Stimulated activated CD8-positive, alpha-beta memory T cell treated with anti-CD3 and anti-CD28 coated beads, Interleukin-15, amount 100 ng/mL, for 1 hour (primary cell): ENCODE data around the gene DPP7.

Source experiments
- DNase-seq: peaks from one replicate; pipeline ENCODE4 v3.0.0-alpha.2; 2020; ENCODE audit warnings: low read depth

DPP7 gene

DNA sequence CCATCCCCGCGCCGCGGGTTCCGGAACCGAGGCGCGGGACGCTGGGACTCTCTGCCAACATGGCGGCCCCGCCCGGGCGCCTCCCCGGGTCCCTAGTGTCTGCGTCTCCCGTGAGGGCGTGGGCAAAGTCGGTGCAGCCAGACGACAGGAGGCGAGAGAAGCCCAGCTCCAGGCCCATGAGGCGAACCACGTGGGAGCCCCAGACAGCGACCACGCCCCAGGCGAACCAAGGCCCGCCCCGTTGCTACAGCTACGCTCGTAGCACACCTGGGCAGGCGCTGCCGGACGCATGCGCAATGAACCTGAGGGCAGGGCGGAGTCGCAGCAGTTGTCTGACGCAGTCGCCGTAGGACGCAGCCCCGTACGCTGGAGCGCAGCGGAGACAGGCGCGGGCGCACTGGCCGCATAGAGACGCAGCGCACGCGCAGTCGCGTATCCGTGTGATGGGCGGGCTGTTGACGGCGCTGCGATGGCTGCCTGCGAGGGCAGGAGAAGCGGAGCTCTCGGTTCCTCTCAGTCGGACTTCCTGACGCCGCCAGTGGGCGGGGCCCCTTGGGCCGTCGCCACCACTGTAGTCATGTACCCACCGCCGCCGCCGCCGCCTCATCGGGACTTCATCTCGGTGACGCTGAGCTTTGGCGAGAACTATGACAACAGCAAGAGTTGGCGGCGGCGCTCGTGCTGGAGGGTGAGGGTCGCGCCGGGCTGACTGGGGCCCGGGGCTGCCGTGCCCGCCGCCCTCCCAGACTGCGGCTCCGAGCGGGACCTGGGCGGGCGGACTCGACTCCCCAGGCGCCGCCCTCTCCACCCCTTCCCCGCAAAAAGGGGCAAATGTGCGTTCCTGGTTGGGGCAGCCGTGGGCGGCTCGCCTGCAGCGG lies 27.8 kb downstream of the DPP7 start, which contains the start of gene MAN1B1:
TSS of gene MAN1B1 (plus strand) at position 455 of the 878 bp plus-strand sequence. CDS start at position 470, 15 bp downstream.
- DNase-seq, result peak; percentile 96

DNA sequence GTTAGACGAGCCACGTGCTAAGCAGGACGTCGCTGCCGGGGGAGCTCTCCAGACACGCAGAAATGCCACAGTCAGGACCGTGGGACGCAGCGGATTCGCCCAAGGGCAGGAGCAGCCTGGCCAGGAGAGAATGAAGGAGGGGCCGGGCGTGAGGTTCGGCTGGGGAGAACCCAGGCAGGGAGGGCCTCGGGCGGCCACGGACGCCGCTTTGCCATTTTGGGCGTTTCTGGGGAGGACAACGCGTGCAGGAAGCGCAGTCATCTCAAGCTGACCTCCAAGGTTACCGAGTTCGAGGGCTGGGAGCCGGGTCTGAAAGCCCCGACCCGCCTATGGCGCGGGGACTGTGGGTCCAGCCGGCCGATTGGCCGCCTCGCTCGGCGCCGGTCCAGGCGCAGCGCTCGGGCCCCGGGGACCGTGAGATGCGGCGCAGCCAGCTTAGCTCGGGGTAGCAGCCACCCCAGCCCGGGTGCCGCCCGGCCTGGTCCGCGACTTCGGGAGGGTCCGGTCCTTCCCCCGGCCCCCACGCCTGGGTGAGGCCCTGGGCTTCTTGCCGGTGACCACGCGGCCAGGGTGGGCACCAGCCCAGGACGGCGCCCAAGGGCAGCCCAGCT lies 28.5 kb downstream of the DPP7 start:
- no peak for DNase-seq

DNA sequence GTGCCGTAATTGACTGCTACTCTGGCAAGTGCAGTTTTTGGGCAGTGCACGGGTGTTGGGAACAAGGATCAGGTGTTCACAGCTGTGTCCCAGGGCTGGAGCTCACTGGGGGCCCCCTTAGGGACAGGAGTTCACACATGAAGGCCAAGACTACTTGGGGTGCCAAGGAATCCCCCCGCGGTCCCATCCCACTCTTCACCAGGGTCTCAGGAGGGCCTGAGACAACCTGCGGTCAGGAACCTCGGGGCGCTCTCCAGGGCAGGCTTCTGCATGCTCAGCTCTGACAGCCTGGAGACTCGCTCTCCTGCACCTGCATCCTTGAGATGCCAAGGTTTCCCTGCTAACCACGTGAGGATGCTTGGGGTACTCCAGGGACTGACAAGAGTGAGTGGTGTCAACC lies 30.0 kb downstream of the DPP7 start:
- no peak for DNase-seq

DNA sequence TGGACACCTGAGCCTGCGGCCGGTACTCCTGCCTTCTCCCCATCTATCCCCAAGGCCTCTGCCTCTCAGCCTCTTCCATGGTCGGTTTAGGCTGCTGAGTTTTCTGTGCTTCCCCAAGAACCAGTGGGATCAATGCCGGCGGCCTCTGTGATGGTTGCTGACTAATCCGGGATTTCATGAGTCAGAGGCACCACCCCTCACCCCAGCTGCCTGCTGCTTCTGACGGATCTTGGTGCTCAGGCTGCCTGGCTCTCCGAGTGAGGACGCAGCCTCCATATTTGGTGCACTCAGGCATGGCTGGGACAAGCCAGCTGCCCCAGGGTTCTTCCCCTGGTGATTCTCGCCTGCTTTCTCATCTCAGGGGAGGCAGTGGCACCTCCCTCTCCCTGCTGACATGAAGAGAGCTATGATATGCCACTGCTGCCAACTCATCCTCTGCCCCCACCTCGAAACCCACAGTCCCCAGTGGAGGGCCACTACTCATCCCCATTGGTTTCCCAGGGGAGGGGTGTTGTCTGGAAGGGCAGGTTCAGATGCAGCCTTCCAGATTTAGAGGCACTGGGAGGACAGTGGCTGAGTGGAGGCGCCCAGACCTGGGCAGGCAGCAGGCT lies 31.0 kb downstream of the DPP7 start:
- DNase-seq, result no peak

DNA sequence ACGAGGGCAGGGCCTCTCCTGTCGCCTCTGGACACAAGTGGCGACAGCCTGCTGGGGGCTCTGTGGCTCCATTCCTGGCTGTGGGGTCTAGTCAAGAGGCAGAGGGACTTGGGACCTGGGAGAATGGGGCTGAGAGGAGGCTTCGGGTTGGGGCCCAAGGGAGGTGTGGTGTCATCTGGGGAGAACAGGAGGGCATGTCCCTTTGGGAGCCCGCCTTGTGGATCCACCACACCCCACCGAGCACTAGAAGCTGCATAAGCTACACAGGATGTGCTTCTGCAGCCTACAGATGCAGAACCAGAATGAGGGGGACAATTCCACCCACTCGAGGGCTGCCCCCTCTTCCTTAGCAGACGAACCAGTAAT lies 31.6 kb downstream of the DPP7 start:
- DNase-seq, result no peak

DNA sequence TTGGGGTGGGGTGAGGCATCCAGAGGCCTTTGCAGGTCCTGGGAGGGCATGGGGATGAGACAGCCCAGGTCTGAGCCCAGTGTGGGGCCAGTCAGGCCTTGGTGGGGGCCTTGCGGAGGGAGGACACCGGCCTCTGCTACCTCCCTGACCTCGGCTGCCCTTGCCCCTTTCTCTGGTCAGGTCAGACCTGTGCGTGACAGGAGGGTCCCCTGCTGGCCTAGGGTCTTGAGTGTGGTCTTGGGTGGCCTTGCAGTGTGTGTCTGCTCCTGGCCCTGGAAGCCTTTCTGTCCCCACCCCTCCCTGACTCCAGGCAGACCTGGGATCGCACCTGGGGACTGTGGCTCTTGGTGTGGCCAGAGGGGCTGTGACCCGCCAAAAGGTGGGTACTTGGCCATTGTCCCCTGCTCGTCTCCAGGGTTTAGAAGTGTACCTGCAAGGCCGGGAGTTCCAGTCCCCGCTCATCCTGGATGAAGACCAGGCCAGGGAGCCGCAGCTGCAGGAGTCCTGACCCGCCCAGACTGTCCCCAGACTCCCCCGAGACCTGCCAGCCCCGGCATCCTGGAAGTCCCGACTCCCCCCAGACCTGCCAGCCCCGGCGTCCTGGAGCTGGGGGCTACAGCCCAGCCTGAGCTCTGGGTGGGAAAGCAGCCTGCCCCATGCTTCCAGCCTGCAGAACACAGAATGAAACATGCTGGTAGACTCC lies 32.2 kb downstream of the DPP7 start:
- no peak for DNase-seq

DNA sequence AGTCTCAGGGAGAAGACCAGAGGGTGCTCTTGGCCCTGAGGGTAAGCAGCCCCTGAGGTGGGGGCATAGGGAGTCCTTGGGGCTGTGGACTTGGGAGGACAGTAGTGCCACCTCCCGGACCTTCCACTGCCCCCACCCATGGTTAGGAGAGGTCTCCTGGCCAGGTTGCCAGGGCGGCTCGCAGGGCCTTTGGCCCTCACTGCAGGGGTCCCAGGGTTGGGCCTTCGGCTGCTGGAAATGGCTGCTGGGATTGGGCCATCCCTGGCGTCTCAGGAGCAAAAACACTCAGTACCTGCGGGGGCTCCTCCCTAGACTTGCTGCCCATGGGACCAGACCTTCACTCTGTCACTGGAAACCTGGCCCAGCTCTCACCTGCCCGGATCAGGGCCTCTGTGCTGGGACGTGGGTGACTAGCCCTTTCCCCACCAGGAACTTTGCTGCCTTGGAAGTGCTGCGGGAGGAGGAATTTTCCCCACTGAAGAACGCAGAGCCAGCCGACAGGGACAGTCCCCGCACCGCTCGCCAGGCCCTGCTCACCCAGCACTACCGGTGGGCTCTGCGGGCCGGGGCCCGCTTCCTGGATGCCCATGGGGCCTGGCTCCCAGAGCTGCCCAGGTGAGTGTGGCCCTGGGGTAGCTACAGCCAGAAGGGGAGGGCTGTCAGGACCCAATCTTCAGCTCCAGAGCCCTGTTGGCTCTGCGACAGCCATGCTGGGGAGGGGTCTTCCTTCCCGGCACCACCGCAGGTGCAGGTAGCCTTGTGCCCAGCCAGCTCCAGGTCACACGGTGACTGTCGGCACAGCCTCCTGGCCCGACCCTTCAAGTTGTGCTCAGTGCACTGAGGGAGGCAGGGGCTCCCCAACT lies 34.0 kb downstream of the DPP7 start:
- DNase-seq, result no peak

DNA sequence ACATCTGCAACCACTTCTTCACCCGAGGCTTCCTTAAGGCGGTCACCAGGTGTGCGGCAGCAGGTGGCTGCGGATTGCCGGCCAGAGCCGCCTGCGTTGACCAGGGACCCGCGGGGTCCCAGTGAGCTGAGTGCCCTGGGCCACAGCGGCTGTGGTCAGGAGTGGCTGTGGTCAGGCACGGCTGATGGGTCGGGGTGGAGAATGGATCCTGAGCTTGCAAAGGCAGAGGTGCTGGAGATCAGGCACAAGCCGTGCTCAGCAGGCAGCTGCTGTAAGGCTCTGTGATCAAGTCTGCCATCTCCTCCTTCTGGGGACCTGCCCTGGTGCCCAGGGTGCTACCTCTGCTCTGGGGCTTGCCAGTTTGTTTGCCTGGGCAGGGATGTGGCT lies 35.1 kb downstream of the DPP7 start:
- no peak for DNase-seq

DNA sequence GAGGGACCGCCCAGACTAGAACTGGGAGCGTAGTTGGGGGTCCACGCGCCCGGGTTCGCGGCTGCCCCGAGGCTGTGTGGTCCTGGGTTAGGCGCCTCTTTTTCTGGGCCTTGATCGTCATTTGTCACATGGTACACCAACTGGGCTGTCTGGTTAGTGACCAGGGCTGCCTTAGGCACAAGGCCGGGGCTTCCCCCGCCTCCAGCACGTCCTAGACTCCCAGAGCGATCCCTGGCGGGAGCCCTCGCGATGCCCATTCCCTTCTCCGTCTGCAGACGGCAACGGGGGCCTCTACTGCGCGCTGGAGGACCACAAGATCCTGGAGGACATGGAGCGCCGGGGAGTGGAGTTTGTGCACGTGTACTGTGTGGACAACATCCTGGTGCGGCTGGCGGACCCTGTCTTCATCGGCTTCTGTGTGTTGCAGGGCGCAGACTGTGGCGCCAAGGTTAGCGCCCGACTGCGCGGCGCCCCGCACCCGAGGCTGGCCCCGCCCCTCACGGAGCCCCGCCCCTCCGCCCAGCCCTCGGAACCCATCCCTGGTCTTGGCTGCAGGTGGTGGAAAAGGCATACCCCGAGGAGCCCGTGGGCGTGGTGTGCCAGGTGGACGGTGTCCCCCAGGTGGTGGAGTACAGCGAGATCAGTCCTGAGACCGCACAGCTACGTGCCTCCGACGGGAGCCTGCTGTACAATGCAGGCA lies 35.7 kb downstream of the DPP7 start:
- no peak for DNase-seq

DNA sequence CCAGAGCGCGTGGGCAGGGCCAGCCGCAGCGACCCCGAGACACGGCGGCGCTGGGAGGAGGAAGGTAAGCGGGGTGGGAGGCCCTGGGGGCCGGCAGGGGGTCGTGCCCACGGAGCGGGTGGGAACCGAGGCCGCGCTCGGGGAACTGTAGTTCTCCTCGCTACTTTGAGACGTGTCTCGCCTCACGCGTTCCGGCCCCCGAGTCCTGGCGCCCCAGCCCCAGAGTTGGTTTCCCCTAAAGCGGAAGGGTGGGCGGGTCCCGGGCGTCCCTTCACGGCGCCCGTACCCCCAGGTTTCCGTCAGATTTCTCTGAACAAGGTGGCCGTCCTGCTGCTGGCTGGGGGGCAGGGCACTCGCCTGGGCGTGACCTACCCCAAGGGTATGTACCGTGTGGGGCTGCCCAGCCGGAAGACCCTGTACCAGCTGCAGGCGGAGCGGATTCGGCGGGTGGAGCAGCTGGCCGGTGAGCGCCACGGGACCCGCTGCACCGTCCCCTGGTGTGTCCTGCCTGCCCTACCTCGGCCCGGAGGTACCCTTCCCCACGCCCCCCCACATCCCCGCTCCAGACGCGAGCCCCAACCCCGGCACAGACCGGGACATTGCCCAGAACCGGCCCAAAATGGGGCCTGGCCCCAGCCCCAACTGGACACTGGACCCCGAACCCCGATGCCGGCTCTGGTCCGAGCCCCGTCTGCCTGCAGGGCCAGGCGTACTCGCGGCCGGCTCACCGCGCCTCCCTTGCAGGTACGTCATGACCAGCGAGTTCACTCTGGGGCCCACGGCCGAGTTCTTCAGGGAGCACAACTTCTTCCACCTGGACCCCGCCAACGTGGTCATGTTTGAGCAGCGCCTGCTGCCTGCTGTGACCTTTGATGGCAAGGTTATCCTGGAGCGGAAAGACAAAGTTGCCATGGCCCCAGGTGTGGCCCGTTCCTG lies 36.5 kb downstream of the DPP7 start:
- DNase-seq, result no peak

DNA sequence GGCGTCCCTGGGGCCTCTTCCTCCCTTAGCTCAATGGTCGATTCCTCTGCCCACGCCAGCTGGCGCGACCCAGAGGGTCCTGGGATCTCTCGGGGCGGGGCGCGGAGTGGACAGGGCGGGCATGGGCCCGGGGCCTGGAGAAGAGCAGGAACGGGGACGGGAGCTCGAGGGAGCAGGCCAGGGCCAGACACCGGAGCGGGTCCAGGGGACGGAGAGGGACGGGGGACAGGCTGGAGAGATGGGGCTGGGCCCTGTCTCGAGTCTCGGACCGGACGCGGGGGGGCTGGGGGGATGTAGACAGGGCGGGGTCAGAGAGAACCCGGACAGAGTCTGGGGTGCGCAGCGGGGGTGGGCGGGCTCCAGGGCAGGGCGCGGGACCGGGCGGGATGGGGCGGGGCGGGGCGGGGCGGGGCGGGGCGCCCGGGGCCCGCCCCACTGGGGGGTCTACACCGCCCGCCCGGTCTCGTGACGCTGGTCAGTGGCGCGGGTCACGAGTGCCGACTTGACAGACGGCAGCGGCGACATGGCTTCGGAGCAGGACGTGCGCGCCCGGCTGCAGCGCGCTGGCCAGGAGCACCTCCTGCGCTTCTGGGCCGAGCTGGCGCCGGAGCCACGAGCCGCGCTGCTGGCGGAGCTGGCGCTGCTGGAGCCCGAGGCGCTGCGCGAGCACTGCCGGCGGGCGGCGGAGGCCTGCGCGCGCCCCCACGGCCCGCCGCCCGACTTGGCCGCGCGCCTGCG lies 37.4 kb downstream of the DPP7 start, which contains the start of gene UAP1L1:
TSS of gene UAP1L1 (plus strand) at position 508 of the 738 bp plus-strand sequence. CDS start at position 524, 16 bp downstream.
- DNase-seq, result no peak

DNA sequence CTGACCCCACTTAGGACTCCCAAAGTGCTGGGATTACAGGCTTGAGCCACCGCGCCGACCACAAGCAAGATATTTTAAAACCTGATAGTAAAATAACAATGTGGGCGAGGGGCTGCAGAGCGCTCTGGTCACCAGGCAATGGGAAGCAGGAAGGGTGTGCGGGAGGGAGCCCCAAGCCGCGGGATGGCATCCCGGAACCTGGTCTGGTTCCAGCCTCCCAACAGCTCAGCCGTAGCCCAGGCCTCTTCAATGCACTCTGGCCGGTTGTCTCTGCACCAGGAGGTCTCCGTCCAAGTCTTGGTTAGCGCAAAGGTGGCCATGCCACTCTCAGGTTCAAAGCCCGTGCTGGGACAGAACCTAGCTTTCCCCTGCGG lies 37.9 kb downstream of the DPP7 start:
- no peak for DNase-seq

DNA sequence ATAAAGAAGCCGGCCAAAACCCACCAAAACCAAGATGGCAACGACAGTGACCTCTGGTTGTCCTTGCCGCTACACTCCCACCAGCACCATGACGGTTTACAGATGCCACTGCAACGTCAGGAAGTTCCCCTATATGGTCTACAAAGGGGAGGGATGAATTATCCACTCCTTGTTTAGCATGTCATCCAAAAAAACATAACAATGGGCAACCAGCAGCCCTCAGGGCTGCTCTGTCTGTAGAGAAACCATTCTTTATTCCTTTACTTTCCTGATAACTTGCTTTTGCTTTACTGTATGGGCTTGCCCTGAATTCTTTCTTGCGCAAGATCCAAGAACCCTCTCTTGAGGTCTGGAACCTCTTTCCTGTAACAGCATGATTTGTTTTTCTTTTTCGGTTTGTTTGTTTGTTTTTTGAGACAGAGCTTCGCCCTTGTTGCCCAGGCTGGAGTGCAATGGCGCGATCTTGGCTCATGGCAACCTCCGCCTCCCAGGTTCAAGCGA lies 39.2 kb downstream of the DPP7 start:
- DNase-seq, result no peak

DNA sequence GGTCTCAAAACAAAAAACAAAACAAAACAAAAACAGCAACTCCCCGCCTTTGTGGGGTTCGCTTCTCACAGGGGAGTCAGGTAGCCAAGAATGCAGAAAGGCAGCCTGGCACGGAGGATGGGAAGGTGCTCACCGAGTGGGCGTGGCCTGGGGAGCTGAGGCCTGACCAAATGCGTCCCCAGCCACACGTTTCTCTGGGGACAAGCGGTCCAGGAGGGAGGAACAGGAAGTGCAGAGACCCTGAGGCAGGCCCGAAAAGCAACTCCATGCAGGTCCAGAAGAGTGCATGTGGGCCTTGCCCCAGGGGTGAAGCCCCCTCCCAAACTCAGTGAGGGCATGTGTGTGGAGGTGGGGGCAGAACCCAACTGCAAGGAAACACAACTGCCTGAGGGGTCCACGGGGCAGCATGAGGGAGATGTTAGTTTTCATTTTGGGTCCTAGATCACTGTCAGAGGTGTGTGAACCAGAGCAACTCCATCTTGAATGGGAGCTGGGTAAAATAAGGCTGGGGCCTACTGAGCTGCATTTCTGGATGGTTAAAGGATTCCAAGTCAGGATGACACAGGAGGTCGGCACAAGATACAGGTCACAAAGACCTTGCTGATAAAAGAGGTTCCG lies 39.8 kb downstream of the DPP7 start:
- no peak for DNase-seq

DNA sequence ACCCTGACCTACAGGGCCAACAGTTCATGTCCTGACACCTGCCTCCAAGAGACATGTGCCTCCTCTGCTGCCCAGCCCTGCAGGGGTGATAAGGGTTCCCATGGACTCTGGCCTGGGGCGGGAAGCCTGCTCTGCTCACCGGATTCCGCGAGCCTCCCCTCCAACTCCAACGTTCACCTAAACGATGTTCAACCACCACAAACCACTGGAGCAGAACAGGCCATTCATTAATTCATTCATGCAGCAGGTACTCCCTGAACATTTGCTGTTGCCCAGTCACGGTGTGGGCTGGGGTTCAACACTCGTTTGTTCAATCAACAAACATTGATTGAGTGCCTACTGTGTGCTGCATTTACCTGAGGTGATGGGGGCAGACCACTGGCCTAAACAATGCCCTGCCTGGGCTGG lies 40.5 kb downstream of the DPP7 start:
- no peak for DNase-seq

DNA sequence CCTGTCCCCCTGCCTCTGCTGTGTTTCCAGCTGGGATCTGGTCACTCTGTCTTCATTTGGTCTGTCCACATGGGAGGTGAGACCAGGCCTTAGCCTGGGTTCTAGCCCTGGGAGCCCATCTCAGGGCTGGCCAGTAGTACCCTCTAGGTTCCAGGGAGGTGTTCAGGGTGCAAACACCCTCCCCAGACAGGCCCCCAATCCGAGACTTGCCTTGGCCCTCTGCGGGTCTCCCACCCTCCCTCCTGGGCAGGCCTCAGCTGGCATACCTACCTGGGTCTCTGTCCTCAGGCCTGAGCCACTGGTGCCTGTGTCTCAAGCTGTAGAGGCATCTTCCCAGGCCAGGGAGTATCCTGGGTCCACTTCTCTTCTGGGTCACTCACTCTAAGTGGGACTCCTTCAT lies 43.3 kb downstream of the DPP7 start:
- DNase-seq, result no peak

DNA sequence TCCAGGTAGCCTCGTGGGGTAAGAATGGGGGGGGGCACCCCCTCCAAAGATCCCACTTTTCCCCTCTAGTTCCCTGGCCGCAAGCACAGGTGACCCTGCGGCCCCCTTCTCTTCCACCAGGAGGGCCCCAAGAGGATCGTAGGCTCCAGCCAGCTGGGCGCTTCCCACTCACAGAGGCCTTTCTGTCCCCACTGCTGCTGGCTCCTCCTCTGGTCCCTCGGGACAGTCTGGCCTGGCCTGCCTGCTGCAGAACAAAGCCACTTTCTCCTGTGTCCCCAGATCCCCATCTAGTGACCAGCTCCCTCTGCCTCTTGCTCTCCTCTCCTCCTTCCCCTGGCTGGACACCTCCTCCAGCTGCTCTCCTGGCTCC lies 43.6 kb downstream of the DPP7 start:
- DNase-seq, result no peak

DNA sequence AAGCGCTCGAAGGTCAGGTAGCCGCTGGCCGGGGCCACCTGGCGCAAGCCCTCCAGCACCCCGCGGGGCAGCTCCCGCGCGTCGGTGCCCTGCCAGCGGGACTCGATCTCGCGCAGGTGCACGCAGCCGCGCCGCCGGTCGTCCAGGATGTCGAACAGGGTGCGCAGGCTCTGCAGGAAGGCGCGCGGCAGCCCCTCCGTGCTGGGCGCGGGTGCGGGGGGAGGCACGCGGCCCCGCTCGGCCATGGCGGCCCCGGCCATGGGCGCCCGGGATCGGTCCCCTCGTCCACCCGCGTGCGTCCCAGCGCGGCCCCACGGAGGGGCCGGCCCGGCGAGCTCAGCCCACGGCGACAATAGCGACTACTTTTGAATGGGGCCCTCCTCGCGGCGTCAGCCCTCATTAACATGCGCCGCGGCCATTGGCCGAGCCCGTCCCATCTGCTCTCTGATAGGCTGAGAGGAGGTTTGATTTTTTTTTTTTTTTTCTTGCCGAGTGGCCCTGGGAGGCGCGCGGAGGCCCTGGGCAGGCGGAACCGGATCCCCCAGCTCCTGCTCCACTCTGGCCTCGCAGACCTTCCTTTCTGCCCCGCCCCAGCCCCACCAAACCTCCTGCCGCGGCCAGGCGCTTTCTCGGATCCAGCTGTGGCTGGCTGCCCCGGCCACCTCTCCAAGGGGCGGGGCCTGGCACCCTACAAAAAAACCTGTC lies 44.2 kb downstream of the DPP7 start, which contains the start of gene SAPCD2:
TSS of gene SAPCD2 (minus strand) at position 357 of the 705 bp plus-strand sequence. CDS start at position 260, 97 bp downstream.
- DNase-seq, result peak; percentile 55
